GM18517 (cell line): ENCODE measurements around the gene UQCRC2.
"Not testable (repeated sequence)": the region's sequence is repeated elsewhere in the genome, so short reads cannot be mapped to it uniquely, and the experiment has no call there.

Source experiments
- ATAC-seq: cut with Tn5 transposase; IDR thresholded peaks from one replicate; pipeline ENCODE4 v1.9.1; 2021; ENCODE audit warnings: mild to moderate bottlenecking, moderate library complexity; ENCODE audit not compliant: unreplicated experiment

UQCRC2 gene

GRCh38 chr16:21980032-21980431 is 26.9 kb downstream of the UQCRC2 start:
- ATAC-seq = no peak

GRCh38 chr16:21982108-21982507 is 28.9 kb downstream of the UQCRC2 start:
- no peak for ATAC-seq

GRCh38 chr16:21984062-21984461 is 30.9 kb downstream of the UQCRC2 start:
- no peak for ATAC-seq

- no peak for ATAC-seq
These were observed 32.4 kb downstream of the UQCRC2 start for GRCh38 chr16:21985524-21985923.

- no peak for ATAC-seq
These were observed 33.6 kb downstream of the UQCRC2 start for GRCh38 chr16:21986692-21987246.

- no peak for ATAC-seq
These were observed 34.3 kb downstream of the UQCRC2 start for GRCh38 chr16:21987498-21987897.

GRCh38 chr16:21989133-21989532 is 36.0 kb downstream of the UQCRC2 start:
- ATAC-seq = no peak

- no peak for ATAC-seq
These were observed 36.6 kb downstream of the UQCRC2 start for GRCh38 chr16:21989751-21990150.

- ATAC-seq = no peak
These were observed 37.3 kb downstream of the UQCRC2 start for GRCh38 chr16:21990381-21990944.

GRCh38 chr16:21991621-21992020 is 38.5 kb downstream of the UQCRC2 start:
- no peak for ATAC-seq

GRCh38 chr16:21994856-21995465 is 41.8 kb downstream of the UQCRC2 start:
- ATAC-seq = no peak

- ATAC-seq = no peak
These were observed 43.9 kb downstream of the UQCRC2 start for GRCh38 chr16:21996923-21997696.

- no peak for ATAC-seq
These were observed 44.7 kb downstream of the UQCRC2 start for GRCh38 chr16:21997697-21998480.

GRCh38 chr16:22001591-22001990 is 48.4 kb downstream of the UQCRC2 start:
- ATAC-seq = no peak

GRCh38 chr16:22002047-22002446 is 48.9 kb downstream of the UQCRC2 start:
- ATAC-seq = not testable (repeated sequence)

- ATAC-seq = no peak
These were observed 50.0 kb downstream of the UQCRC2 start for GRCh38 chr16:22003195-22003594.

GRCh38 chr16:22004341-22004740 is 51.2 kb downstream of the UQCRC2 start:
- ATAC-seq = no peak

- no peak for ATAC-seq
These were observed 52.6 kb downstream of the UQCRC2 start for GRCh38 chr16:22005746-22006145.

- no peak for ATAC-seq
These were observed 53.5 kb downstream of the UQCRC2 start for GRCh38 chr16:22006636-22007035.

- ATAC-seq = no peak
These were observed 54.0 kb downstream of the UQCRC2 start for GRCh38 chr16:22007159-22007508.

GRCh38 chr16:22007509-22008214 is 54.5 kb downstream of the UQCRC2 start, which contains the start of gene MOSMO:
Gene MOSMO (plus strand): TSS chr16:22008111. CDS start chr16:22008302, 191 bp downstream.
- no peak for ATAC-seq
